ENCODE results near the gene TDRD10.

TDRD10 gene, protein sequence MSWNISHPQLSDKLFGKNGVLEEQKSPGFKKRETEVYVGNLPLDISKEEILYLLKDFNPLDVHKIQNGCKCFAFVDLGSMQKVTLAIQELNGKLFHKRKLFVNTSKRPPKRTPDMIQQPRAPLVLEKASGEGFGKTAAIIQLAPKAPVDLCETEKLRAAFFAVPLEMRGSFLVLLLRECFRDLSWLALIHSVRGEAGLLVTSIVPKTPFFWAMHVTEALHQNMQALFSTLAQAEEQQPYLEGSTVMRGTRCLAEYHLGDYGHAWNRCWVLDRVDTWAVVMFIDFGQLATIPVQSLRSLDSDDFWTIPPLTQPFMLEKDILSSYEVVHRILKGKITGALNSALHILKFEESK
- 0 to 1.5 (median 0) reads per million in 17 experiments for total RNA-seq

DNA sequence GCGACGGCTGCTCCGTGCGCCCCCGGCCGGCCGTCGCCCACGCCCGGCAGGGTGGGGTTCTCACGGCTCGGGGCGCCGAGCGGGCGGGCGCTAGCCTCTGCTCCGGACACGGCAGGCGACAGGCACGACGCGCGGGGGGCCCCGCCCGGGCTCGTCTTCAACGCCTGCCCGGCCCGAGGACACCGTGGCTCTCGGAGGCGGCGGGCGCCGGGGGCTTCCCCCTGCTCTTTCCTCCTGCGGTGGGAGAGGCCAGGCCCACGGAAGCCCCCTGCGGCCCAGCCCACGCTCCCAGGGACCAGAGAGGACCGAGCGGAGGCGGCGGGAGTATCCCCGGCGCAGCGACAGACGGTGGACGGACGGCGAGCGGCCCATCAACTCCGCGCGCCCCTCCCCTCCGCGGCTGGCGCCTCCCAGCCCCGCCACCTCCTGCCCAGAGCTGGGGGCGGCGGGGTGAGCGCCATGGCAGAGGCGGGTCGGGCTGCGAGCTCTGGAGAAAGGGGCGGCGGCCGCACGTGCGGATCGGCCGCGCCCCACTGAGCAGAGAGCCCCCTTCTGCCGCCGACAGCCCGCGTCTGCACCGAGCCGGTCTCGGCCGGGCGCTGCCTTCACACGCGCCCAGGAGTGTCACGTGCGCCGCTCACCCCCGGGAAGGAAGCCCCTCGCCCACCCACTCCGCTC lies at the start of gene TDRD10, which contains the start of gene SHE:
TDRD10 (plus strand) TSS at position 154 of the 678 bp plus-strand sequence. CDS start 4,685 bp downstream, outside the sequence.
SHE (minus strand) TSS at position 347 of the 678 bp plus-strand sequence. CDS start 386 bp downstream, outside the sequence.
- DNase-seq, result peak in 2 of 4 experiments; percentile 16 to 20

DNA sequence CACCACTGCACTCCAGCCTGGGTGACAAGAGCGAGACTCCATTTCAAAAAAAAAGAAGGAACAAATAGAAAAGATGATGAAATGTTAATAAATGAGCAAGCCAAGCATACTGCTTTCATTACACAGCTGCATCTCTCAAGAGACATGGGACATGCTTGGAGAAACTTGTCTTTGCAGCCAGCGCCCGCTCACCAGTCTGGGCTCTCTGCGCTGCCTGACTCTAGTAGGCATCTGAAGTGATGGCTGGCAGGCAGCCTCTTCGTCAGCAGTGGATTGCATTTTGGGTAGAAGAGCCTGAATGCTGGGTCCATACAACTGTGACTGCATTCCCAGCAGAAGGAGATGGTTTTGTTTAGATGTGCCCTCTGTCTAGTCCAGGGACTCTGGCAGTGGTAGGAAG lies 48.9 kb upstream of the TDRD10 start:
- DNase-seq, result peak; percentile 28 to 70 (median 65)

DNA sequence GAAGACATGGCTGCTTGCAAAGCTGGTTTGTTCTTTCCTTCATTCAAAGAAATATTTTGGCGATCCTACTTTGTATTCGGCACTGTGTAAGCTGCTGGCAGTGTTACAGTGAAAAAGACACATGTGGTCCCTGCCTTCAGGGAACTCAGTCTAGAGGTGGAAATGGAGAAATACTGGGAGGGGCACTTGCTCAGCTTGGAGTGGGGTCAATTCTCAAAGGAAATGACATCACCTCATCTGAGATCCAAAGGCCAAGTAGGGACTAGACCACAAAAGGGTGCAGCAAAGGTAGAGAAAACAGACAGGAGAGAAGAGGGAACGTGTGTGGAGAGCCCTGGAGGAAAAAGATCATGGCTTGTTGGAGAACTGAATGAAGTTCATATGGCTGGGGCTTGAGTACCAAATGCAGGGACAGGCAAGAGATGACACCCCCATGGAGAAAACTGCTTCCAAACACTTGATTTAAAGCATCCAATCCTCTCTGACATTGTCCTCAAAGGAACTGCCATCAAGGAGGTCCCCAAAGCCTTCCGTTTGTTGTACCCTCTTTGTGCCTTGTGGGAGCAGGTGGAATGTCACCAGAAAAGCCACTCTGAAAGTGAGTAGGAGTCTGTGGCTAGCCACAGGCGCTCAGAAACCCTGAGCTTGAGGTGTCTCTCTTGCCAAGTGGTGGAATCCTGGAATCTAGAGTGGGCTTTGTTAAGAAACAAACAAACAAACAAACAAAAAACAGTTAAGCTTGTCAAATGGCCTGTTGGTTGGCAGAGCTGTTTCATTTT lies 48.3 kb upstream of the TDRD10 start:
- DNase-seq, result peak; percentile 41 to 74 (median 65)

DNA sequence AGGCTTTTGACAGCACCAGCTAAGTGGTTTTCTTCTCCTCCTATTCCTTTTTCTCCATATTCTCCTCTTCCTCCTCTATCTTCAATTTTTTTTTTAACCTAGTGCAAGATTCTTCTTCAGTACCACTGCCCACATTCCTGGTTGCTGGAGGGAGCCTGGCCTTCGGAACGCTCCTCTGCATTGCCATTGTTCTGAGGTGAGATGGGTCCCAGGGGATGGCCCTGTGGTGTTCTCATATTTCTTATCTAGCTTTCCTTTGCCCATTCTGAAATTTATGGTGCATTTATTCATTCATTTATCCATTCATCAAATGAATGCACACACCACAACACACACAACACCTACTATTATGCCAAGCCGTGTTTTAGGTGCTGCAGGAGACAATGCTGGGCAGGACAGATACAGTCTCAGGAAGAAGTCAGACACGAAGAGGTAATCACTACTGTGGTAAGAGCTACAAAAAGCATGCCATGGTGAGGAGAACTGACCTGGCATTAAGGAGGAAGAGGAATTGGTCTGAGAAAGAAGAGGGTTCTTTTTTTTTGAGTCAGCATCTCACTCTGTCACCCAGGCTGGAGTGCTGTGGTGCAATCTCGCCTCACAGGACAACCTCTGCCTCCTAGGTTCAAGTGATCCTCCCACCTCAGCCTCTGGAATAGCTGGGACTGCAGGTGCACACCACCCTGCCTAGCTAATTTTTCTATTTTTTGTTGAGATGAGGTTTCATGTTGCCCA lies 47.5 kb upstream of the TDRD10 start:
- peak; percentile 50 to 77 (median 76) for DNase-seq

DNA sequence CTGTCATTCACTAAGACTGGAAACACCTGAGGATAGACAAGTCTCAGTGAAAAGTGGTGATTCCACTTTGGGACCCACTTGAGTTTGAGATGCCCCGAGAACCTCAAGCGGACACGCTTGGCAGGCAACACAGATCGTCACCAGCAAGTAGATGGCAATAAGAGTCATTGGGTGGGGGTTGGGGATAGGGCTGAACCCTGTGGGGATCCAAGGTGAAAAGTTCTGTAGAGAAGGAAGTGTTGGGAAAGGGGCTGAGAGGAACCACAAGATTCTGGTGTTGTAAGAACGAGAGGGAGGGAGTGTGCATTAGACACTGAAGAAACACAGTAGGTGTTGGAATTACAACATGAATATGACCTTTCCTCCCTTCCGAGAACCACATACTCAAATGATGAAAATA lies 45.4 kb upstream of the TDRD10 start:
- peak; percentile 68 to 88 (median 82) for DNase-seq

DNA sequence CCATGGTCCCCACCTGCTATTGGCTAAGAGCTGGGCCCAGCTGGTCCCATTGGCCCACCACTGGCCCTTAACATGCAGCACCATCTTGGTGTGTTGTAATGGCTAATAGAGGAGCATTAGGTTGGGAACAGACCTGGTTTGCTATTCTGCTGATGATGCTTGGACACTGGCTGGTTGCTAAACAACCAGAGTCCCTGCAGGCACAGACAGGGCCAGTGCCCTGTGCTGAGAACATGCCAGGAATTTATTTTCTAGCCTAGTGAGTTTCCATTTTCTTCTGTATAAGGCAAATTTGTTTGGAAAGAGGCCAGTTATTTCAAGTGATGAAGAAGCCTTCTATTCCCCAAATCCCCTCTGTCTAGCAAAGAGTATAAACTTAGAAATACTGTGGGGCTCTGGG lies 42.9 kb upstream of the TDRD10 start:
- no peak for DNase-seq

DNA sequence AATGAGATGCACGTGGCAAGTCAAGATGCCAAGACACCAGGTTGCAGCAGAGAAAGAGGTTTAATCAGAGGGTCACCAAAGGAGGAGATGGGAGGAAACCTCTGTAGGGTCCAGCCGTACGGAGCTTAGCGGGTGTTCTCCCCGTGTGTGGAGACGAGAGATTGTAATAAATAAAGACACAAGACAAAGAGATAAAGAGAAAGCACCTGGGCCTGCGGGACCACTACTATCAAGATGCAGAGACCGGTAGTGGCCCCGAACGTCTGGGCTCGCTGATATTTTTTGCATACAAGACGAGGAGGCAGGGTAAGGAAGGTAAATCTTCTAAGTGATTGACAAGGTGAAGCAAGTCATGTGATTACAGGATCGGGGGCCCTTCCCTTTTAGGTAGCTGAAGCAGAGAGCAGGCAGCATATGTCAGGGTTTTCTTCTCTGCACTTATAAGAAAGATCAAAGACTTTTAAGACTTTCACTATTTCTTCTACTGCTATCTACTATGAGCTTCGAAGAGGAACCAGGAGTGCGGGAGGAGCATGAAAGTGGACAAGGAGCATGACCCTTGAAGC lies 41.2 kb upstream of the TDRD10 start:
- DNase-seq, result no peak

DNA sequence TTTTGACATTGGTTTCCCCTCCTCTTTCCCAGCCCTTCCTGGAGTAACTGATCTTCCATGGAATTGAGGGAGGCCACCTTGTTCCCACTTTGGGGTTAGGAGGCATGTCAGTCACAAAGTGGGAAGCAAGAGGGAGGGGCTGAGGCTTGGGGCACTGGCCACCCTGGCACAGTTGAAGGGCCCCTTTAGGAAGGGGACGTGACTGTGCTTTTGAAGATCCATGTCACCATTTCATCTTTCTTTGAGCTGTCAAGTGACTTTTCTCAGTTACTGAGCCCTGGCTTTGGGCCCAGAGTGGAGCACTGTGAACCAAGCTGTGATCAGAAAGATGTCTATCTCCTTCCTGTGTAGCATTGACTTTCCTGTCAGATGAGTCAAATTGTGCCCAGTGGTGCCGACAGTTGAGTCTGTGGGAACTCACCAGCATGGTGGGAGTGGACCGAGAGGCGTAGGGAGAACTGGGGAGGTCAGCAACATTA lies 38.5 kb upstream of the TDRD10 start:
- DNase-seq, result peak; percentile 73 to 88 (median 86)

DNA sequence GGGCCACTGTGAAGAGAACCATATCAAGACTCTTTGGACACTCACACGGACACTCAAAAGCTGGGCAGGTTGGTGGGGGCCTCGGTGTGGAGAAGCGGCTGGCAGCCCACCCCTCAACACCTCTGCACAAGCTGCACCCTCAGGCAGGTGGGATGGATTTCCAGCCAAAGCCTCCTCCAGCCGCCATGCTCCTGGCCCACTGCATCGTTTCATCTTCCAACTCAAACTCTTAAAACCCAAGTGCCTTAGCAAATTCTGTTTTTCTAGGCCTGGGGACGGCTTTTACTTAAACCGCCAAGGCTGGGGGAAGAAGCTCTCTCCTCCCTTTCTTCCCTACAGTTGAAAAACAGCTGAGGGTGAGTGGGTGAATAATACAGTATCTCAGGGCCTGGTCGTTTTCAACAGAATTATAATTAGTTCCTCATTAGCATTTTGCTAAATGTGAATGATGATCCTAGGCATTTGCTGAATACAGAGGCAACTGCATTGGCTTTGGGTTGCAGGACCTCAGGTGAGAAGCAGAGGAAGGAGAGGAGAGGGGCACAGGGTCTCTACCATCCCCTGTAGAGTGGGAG lies 36.3 kb upstream of the TDRD10 start:
- peak in 3 of 4 experiments; percentile 59 to 67 (median 65) for DNase-seq

DNA sequence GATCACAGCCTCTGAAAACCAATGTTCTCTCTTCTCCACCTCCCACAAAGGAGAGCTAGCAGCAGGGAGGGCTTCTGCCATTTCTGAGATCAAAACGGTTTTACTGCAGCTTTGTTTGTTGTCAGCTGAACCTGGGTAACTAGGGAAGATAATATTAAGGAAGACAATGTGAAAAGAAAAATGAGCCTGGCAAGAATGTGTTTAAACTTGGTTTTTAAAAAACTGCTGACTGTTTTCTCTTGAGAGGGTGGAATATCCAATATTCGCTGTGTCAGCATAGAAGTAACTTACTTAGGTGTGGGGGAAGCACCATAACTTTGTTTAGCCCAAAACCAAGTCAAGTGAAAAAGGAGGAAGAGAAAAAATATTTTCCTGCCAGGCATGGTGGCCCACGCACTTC lies 35.8 kb upstream of the TDRD10 start:
- peak; percentile 40 to 73 (median 52) for DNase-seq

DNA sequence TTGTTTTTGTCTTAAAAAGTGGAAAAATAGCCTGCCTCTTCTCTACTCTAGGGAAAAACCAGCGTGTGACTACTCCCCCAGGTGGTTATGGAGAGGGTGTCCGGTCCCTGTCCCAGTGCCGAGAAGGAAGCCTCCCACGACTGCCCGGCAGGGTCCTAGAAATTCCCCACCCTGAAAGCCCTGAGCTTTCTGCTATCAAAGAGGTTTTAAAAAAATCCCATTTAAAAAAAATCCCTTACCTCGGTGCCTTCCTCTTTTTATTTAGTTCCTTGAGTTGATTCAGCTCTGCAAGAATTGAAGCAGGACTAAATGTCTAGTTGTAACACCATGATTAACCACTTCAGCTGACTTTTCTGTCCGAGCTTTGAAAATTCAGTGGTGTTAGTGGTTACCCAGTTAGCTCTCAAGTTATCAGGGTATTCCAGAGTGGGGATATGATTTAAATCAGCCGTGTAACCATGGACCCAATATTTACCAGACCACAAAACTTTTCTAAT lies 35.0 kb upstream of the TDRD10 start:
- DNase-seq, result peak; percentile 48 to 82 (median 76)

DNA sequence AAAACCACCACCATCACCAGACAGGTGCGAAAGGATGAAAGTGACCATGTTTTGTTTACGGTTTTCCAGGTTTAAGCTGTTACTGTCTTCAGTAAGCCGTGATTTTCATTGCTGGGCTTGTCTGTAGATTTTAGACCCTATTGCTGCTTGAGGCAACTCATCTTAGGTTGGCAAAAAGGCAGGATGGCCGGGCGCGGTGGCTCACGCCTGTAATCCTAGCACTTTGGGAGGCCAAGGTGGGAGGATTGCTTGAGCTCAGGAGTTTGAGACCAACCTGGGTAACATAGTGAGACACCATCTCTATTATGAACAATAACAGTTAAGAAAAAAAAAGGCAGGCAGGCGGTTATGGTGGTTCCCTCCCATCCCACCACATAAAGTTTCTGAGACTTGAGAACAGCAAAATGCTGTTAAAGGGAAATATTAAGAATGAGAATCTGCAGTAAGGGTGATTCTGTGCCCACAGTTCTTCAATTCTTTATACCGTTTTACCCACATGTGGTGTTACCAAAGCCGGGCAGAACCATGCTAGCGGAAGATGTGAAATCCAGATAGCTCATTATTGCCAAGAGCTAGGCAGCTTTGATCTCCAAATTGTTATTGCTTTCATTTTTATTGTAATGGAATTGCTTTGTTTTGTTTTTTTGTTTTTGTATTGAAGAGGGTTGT lies 34.5 kb upstream of the TDRD10 start:
- DNase-seq, result no peak

DNA sequence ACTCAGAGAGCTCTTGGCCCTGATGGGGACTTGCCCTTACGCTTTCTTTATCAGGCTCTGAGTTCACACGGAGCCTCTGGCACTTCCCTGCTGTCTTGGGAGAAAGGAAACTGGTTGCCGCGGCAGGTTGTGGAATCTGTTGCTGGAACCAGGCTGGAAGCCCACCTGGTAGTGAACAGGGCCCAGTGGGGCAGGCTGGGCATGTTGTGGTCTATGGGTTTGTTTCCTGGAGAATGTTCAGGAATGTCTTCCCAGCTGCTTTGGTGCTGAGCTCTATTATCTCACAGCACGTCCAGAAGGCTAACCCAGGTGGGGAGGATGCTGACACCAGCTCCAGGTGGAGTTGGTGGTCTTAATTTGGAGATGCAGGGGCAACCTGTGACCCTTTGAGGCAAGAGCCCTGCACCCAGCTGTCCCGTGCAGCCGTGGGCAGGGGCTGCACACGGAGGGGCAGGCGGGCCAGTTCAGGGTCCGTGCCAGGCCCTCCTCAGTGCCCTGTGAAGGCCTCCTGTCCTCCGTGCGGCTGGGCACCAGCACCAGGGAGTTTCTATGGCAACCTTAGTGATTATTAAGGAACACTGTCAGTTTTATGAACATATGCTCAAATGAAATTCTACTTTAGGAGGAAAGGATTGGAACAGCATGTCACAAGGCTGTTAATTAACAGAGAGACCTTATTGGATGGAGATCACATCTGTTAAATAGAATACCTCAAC lies 33.3 kb upstream of the TDRD10 start:
- DNase-seq, result no peak

DNA sequence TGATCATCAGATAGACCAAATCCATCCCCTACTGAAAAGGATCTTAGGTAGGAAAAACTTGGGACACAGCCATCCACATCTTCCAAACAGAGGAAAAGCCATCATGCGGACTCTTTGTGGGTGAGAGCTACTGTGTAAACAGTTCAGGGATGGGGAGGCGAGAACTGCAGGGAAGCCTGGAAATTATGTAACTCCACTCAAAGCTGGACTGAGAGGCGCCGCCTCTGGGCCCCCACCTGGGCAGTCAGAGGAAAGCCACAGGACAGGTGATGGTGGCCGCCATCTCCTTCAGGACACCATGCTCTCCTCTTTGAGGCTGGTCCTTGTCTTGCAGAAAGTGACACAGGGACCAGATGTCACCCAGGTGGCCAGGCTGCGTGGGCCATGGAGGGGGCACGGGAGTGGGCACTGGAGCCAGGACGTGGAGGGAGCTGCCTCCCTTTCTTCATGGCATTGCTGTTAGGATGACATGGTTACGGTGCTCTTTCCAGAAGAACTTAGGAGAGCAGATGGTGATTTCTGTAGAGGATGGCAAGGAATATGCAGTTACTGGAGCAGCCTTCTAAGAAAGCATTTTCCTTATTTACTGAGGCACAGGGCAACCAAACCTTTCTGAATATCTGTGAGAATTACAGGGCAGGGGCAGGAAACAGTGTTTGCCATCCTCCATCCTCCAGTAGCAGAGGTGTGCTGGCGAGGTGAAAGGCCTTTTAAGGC lies 32.0 kb upstream of the TDRD10 start:
- DNase-seq, result no peak

DNA sequence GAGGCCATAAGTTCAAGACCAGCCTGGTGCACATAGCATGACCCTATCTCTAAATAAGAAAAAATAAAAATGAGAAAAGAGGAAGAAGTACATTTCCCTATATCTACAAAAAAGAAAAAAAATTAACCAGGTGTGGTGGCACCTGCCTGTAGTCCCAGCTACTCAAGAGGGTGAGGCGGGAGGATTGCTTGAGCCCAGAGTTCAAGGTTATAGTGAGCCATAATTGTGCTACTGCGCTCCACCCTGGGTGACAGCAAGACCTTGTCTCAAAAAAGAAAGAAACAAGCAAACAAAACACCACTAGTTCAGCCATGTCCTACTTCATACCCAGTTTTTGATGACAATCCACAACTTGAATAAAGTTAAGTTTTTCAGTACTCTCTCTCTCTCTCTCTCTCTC lies 30.7 kb upstream of the TDRD10 start:
- no peak for DNase-seq

DNA sequence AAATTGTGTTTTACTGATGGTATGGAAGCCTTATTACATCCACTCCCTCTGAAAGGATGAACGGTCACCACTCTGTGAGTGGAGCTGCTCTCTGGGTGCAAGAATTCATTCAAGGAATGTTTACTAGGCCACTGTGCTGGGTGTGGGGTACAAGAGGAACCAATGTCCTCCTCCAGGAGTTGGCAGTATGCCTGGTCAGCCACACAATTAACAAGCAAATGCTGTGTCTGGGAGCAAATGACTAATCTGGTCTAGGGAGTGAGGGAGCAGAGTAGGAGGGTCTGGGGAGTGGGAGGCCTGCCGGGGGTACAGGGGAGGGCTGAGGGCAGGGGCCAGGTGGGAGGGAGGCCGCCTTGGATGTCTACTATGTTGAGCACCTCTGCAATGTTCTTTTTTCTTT lies 27.2 kb upstream of the TDRD10 start:
- peak; percentile 80 to 92 (median 88) for DNase-seq

DNA sequence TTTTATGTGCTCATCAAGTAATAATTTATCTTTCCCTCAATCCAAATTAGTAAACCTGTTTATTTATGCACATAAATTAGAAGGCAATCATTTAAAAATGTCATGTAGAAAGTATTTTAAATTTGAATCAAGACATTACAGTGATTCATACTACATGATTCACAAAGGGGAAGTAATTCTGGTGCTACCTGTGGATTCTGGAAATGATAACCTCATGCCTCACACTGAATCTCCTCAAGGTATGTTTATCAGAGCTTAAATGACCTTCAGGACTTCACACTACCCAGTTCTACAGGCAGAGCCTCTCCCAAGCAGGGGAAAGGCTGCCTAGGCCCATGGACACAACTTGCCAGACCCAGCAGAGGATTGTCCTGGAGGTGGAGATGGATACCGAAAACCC lies 25.2 kb upstream of the TDRD10 start:
- no peak for DNase-seq

DNA sequence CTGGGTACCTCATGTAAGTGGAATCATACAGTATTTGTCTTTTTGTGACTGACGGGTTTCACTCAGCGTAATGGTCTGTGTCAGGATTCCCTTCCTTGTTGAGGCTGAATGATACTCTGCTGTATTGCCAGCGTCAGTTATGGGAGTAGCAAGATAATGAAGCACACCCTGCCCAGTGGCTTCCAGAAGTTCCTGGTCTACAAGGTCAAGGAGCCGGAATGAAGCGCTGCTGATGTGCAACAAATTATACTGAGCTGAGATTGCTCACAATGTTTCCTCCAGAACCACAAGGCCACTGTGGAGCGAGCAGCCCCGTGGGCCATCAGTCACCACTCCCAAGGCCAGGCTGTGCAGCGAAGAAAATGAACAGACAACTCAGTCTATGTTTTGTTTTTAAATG lies 24.0 kb upstream of the TDRD10 start:
- DNase-seq, result no peak

DNA sequence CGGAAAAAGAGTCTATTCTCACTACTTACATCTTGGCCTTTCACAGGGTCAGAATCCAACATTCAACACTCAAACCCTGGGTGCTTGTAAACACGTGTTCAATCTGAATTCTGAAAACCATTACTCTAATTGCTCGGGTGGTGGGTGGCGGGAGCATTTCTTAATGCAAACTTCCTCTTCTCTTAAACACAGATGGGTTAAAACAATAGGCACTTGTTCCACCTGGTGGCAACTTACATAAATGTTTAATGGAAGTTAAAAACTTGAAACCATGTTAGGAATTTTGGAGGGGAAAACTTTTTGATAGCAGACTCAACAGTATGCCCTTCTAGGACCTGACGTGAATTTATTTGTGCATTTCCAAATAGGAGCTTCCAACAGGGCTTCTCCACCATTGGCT lies 23.4 kb upstream of the TDRD10 start:
- peak; percentile 75 to 87 (median 80) for DNase-seq
